HG03457 (cell line): ENCODE results near the gene DDIT3.

Source experiments
- ATAC-seq: cut with Tn5 transposase; IDR thresholded peaks from one replicate; pipeline ENCODE4 v1.9.1; 2021; ENCODE audit warnings: moderate number of reproducible peaks; ENCODE audit not compliant: unreplicated experiment

DDIT3 gene

GRCh38 chr12:57547288-57548012 lies 27.1 kb upstream of the DDIT3 start:
- no peak for ATAC-seq

GRCh38 chr12:57546438-57547287 lies 26.3 kb upstream of the DDIT3 start, which contains the start of gene DCTN2:
TSS of gene DCTN2 (minus strand) at chr12:57547192. CDS start at chr12:57547063, 129 bp downstream.
- peak; percentile 96 for ATAC-seq

GRCh38 chr12:57545809-57546437 lies 25.6 kb upstream of the DDIT3 start:
- ATAC-seq, result no peak

GRCh38 chr12:57543581-57543980 lies 23.3 kb upstream of the DDIT3 start:
- no peak for ATAC-seq

- no peak for ATAC-seq
These were observed 21.4 kb upstream of the DDIT3 start for GRCh38 chr12:57541717-57542116.

GRCh38 chr12:57541001-57541400 lies 20.7 kb upstream of the DDIT3 start:
- no peak for ATAC-seq

GRCh38 chr12:57539134-57539768 lies 18.9 kb upstream of the DDIT3 start:
- no peak for ATAC-seq

GRCh38 chr12:57536597-57536942 lies 16.3 kb upstream of the DDIT3 start:
- ATAC-seq, result no peak

- no peak for ATAC-seq
These were observed 15.7 kb upstream of the DDIT3 start for GRCh38 chr12:57535764-57536596.

GRCh38 chr12:57534991-57535543 lies 14.8 kb upstream of the DDIT3 start:
- no peak for ATAC-seq

- no peak for ATAC-seq
These were observed 13.9 kb upstream of the DDIT3 start for GRCh38 chr12:57534250-57534649.

GRCh38 chr12:57533108-57533507 lies 12.8 kb upstream of the DDIT3 start:
- no peak for ATAC-seq

GRCh38 chr12:57531836-57532235 lies 11.5 kb upstream of the DDIT3 start:
- ATAC-seq, result no peak

- no peak for ATAC-seq
These were observed 10.3 kb upstream of the DDIT3 start for GRCh38 chr12:57530396-57531142.

GRCh38 chr12:57529831-57530230 lies 9.5 kb upstream of the DDIT3 start:
- no peak for ATAC-seq

GRCh38 chr12:57528831-57529555 lies 8.7 kb upstream of the DDIT3 start:
- ATAC-seq, result no peak

GRCh38 chr12:57528176-57528575 lies 7.9 kb upstream of the DDIT3 start:
- no peak for ATAC-seq

- ATAC-seq, result no peak
These were observed 6.9 kb upstream of the DDIT3 start for GRCh38 chr12:57527184-57527583.
